Measurements from ENCODE around the gene TSACC. TPM values are rescaled to one million over a fixed set of nuclear protein-coding genes. Genes with fewer than 3 reads are reported as not detected.

Gene TSACC
- total RNA-seq, 1 donor from 2014 or later = 0.63 TPM

GRCh38 chr1:156384658-156385057 lies 46.3 kb downstream of the TSACC start:
- no peak overlapping the region for H3K4me3 Mint-ChIP-seq
- no peak for DNase-seq (ENCODE audit: extremely low spot score, unreplicated experiment)
- no peaks in the 10 kb centered on the region for H3K9me3 Mint-ChIP-seq
- no peak overlapping the region for H3K27ac Mint-ChIP-seq
- no peak for TF ChIP-seq CTCF (conservative IDR thresholded peaks at IDR 0.05)
- peaks cover 4% of the 10 kb centered on the region for H3K4me1 Mint-ChIP-seq (ENCODE audit: unreplicated experiment)
- peaks cover 56% of the 10 kb centered on the region for H3K27me3 Mint-ChIP-seq
- no peaks in the 10 kb centered on the region for H3K36me3 Mint-ChIP-seq

- peaks cover 4% of the 10 kb centered on the region for H3K4me1 Mint-ChIP-seq (ENCODE audit: unreplicated experiment)
- peaks cover 65% of the 10 kb centered on the region for H3K27me3 Mint-ChIP-seq
- no peaks in the 10 kb centered on the region for H3K9me3 Mint-ChIP-seq
- H3K36me3 Mint-ChIP-seq = no peaks in the 10 kb centered on the region
- DNase-seq (ENCODE audit: extremely low spot score, unreplicated experiment) = no peak
- H3K4me3 Mint-ChIP-seq = peak overlapping the region; percentile 56
- no peak overlapping the region for H3K27ac Mint-ChIP-seq
- TF ChIP-seq CTCF (conservative IDR thresholded peaks at IDR 0.05) = peak; percentile 91
Measured at GRCh38 chr1:156385534-156386031, 47.3 kb downstream of the TSACC start.

- H3K27ac Mint-ChIP-seq = no peak overlapping the region
- H3K27me3 Mint-ChIP-seq = peaks cover 68% of the 10 kb centered on the region
- peaks cover 4% of the 10 kb centered on the region for H3K4me1 Mint-ChIP-seq (ENCODE audit: unreplicated experiment)
- H3K4me3 Mint-ChIP-seq = no peak overlapping the region
- H3K9me3 Mint-ChIP-seq = no peaks in the 10 kb centered on the region
- no peaks in the 10 kb centered on the region for H3K36me3 Mint-ChIP-seq
- DNase-seq (ENCODE audit: extremely low spot score, unreplicated experiment) = no peak
- TF ChIP-seq CTCF (conservative IDR thresholded peaks at IDR 0.05) = no peak
Measured at GRCh38 chr1:156386134-156386901, 48.0 kb downstream of the TSACC start.

GRCh38 chr1:156386949-156387869 lies 48.9 kb downstream of the TSACC start:
- Mint-ChIP-seq H3K9me3 (no peaks in the 10 kb centered on the region), H3K27me3 (peaks cover 70% of the 10 kb centered on the region), H3K36me3 (no peaks in the 10 kb centered on the region), H3K4me3 (peak overlapping the region; percentile 14), H3K4me1 (ENCODE audit: unreplicated experiment) (peaks cover 4% of the 10 kb centered on the region), H3K27ac (no peak overlapping the region)
- DNase-seq (ENCODE audit: extremely low spot score, unreplicated experiment) = no peak
- TF ChIP-seq CTCF (conservative IDR thresholded peaks at IDR 0.05) = no peak

- H3K4me3 Mint-ChIP-seq = peak overlapping the region; percentile 41
Measured at GRCh38 chr1:156387870-156388173, 49.5 kb downstream of the TSACC start.

More at GRCh38 chr1:156387870-156388173, 49.5 kb downstream of the TSACC start:
- no peak for TF ChIP-seq CTCF (conservative IDR thresholded peaks at IDR 0.05)
- no peak for DNase-seq (ENCODE audit: extremely low spot score, unreplicated experiment)
- peaks cover 70% of the 10 kb centered on the region for H3K27me3 Mint-ChIP-seq
- H3K27ac Mint-ChIP-seq = no peak overlapping the region
- H3K9me3 Mint-ChIP-seq = no peaks in the 10 kb centered on the region
- H3K36me3 Mint-ChIP-seq = no peaks in the 10 kb centered on the region
- H3K4me1 Mint-ChIP-seq (ENCODE audit: unreplicated experiment) = peaks cover 4% of the 10 kb centered on the region
